ENCODE results near the gene MGLL. TPM values are rescaled to one million over a fixed set of nuclear protein-coding genes. Genes with fewer than 3 reads are reported as not detected.

MGLL gene
- total and polyA plus RNA-seq, 9 of the 15 experiments (the other 6 are each of a cell fraction or from before 2014, with no cell fraction given): 0.12 to 0.32 (median 0.18) TPM; not detected in 6

- DNase-seq (ENCODE audit: extremely low read depth in 1 of 4, low spot score in 3 of 4) (no peak), FAIRE-seq (no peak), ATAC-seq (no peak)
- no peak overlapping the region for H3K4me3 ChIP-seq
- WGBS (ENCODE audit: insufficient coverage, low coverage, missing lambda C conversion rate): 5% methylated on average over 3 of the region's 3 CpGs
- POLR2A ChIA-PET: no interaction called here
- no peak overlapping the region for H2AFZ ChIP-seq (ENCODE audit: low read depth, low read length)
- CTCF ChIA-PET (ENCODE audit: low intra/inter-chr PET ratio): no interaction called here
- no peaks in the 10 kb centered on the region; a peak in 1 of 5 replicates for H3K4me1 ChIP-seq (replicated peaks in 1 of 2; ENCODE audit: control insufficient read depth in 2 of 2, insufficient read depth in 2 of 2, low read length in 2 of 2)
- no TSS peak for BruUV-seq (replicated peaks)
- peaks cover 0 to 32% of the 10 kb centered on the region in 2 experiments; a peak in 4 of 5 replicates for H3K27me3 ChIP-seq (ENCODE audit: control insufficient read depth in 2 of 2, insufficient read depth in 2 of 2, low read length in 2 of 2)
- H3K9me3 ChIP-seq (replicated peaks; ENCODE audit: control insufficient read depth, insufficient read depth, low read depth, low read length): no peaks in the 10 kb centered on the region
- H3K27ac ChIP-seq (ENCODE audit: extremely low read depth, low read depth, low read length): no peak overlapping the region
- no peak overlapping the region for H3K9ac ChIP-seq (ENCODE audit: insufficient read depth in 1 of 2, low read depth in 2 of 2, low read length in 2 of 2)
- no peaks in the 10 kb centered on the region for H3K79me2 ChIP-seq (ENCODE audit: control insufficient read depth, insufficient read depth, low read length)
- H3K4me2 ChIP-seq (ENCODE audit: insufficient read depth, low read length): no peak overlapping the region
- H3K9me1 ChIP-seq (ENCODE audit: control insufficient read depth, insufficient read depth, low read length): no peaks in the 10 kb centered on the region
- no peaks in the 10 kb centered on the region for H4K20me1 ChIP-seq (replicated peaks; ENCODE audit: control insufficient read depth, insufficient read depth, low read length)
- intact Hi-C loops (cut with micrococcal nuclease) (no loop called here), in situ Hi-C loops (cut with MboI) (no loop called here)
- H3K36me3 ChIP-seq (ENCODE audit: control insufficient read depth, insufficient read depth, low read length): no peaks in the 10 kb centered on the region
- TF ChIP-seq RREB1 (CRISPR knock-in tag; IDR thresholded peaks at IDR 0.05): no peak
- no peak for TF ChIP-seq RCOR1 (IDR thresholded peaks at IDR 0.05; ENCODE audit: borderline replicate concordance in 1 of 2, low read depth in 2 of 2, low read length in 2 of 2)
- no peak for TF ChIP-seq ZBTB49 (CRISPR knock-in tag; IDR thresholded peaks at IDR 0.05; ENCODE audit: borderline replicate concordance)
- TF ChIP-seq, protein P1, sequence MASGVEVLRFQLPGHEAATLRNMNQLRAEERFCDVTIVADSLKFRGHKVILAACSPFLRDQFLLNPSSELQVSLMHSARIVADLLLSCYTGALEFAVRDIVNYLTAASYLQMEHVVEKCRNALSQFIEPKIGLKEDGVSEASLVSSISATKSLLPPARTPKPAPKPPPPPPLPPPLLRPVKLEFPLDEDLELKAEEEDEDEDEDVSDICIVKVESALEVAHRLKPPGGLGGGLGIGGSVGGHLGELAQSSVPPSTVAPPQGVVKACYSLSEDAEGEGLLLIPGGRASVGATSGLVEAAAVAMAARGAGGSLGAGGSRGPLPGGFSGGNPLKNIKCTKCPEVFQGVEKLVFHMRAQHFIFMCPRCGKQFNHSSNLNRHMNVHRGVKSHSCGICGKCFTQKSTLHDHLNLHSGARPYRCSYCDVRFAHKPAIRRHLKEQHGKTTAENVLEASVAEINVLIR (CRISPR knock-in tag; IDR thresholded peaks at IDR 0.05): no peak
- TF ChIP-seq RAD51 (IDR thresholded peaks at IDR 0.05; ENCODE audit: borderline replicate concordance, low read depth): no peak
- no peak for TF ChIP-seq NFIC (IDR thresholded peaks at IDR 0.05)
- TF ChIP-seq ZC3H4 (CRISPR knock-in tag; IDR thresholded peaks at IDR 0.05; ENCODE audit: borderline replicate concordance): no peak
- TF ChIP-seq TEAD1 (CRISPR knock-in tag; IDR thresholded peaks at IDR 0.05): no peak
- TF ChIP-seq POLR2G (IDR thresholded peaks at IDR 0.05; ENCODE audit: low read depth, low read length): no peak
- TF ChIP-seq ZNF778 (CRISPR knock-in tag; IDR thresholded peaks at IDR 0.05): no peak
- no peak for TF ChIP-seq SAP30 (IDR thresholded peaks at IDR 0.05; ENCODE audit: borderline replicate concordance, insufficient read depth, low read depth, low read length, poor library complexity, severe bottlenecking)
- no peak for TF ChIP-seq FOXK2 (conservative IDR thresholded peaks at IDR 0.05 in 1 of 2, IDR thresholded peaks at IDR 0.05 in 1 of 2; ENCODE audit: low read depth in 2 of 2)
Observed at GRCh38 chr3:127801731-127802313, 20.5 kb downstream of the MGLL start.
